Right lobe of liver (tissue), 6 donors: ENCODE measurements around the gene SESTD1. TPM values are rescaled to one million over a fixed set of nuclear protein-coding genes. Genes with fewer than 3 reads are reported as not detected.

Experiments
- ATAC-seq, 4 donors: fragments of 200-7000 bp; cut with Tn5 transposase; one replicate each; pipeline ENCODE4 v1.9.1; 2020; ENCODE audit warnings: mild to moderate bottlenecking in 4 of 4, moderate library complexity in 4 of 4
- DNase-seq, 3 donors: peaks; one replicate each; pipeline ENCODE4 v3.0.0-alpha.2; 2020
- H3K27ac ChIP-seq, 3 donors: fragments of 200-600 bp; one replicate each; pipeline ENCODE4 v1.8.0; 2022
- H3K27me3 ChIP-seq, 2 donors: fragments of 200-600 bp; one replicate each; pipeline ENCODE4 v1.8.0; 2022
- H3K36me3 ChIP-seq, 4 donors: fragments of 200-600 bp; sonication (generic) in 1 of 4; one replicate each; pipeline versions ENCODE4 v1.5.1 to v1.8.0; 2017 to 2022; ENCODE audit warnings: control low read depth in 1 of 4
- H3K4me1 ChIP-seq, 4 donors: fragments of 200-600 bp; sonication (generic) in 1 of 4; one replicate each; pipeline versions ENCODE4 v1.5.1 to v1.8.0; 2017 to 2022; ENCODE audit warnings: control low read depth in 1 of 4
- H3K4me3 ChIP-seq, 3 donors: fragments of 200-600 bp; one replicate each; pipeline ENCODE4 v1.8.0; 2022
- H3K9me3 ChIP-seq, 4 donors: fragments of 200-600 bp; sonication (generic) in 1 of 4; one replicate each; pipeline versions ENCODE4 v1.5.1 to v1.8.0; 2017 to 2022; ENCODE audit warnings: control low read depth in 1 of 4
- CTCF ChIP-seq, 4 donors: fragments of 200-600 bp in 3 of 4; fragments of 450-650 bp in 1 of 4; IDR thresholded peaks; one replicate each; pipeline versions ENCODE4 v1.5.1 to v1.8.0; 2016 to 2022; ENCODE audit warnings: antibody characterized with exemption in 4 of 4, mild to moderate bottlenecking in 2 of 4
- POLR2A ChIP-seq: fragments of 450-650 bp; IDR thresholded peaks from one replicate; pipeline ENCODE4 v1.6.1; 2017; ENCODE audit warnings: antibody characterized with exemption, mild to moderate bottlenecking
- WGBS: methylation state at CpG from one replicate; pipeline ENCODE4 v1.1.6; 2018; ENCODE audit warnings: low coverage, low lambda C conversion rate; ENCODE audit not compliant: insufficient coverage; ENCODE audit errors: missing lambda C conversion rate; 5-methylcytosine and 5-hydroxymethylcytosine counted together
- intact Hi-C, 2 donors: fragments of 100-400 bp; cut with DNase I; formaldehyde crosslinking; loops; one replicate each; pipeline versions ENCODE4 v1.11.2 to v1.14.1; 2022
- total RNA-seq, 6 experiments: library from RNA; depleted of rRNA in 2 of 6; stranded (reverse); fragments of >200 nt in 2 of 6; fragmentation: NEBNext Ultra II Directional in 3 of 6; extraction: Animal tissue kit (Norgen Biotek cat#: 25700) in 3 of 6; gene quantifications; one replicate each; pipeline versions ENCODE4 v1.1.0 to v1.2.4, GENCODE V29; 2016 to 2023
- donor health status: DM: no; HTN: yes; CAD: no.
- donor health status: DM: no; HTN: no; CAD: no.
- donor health status: DM: no; HTN: no; CAD: no.
- donor health status: DM: no; HTN: yes; CAD: no.
- donor health status: DM: no; HTN: yes; CAD: no.

The SESTD1 gene
- total RNA-seq, 6 experiments from 2014 or later: 5.8 to 27.9 (median 12.8) TPM

GRCh38 chr2:179179719-179180118, 84.9 kb downstream of the SESTD1 start:
- Histone ChIP-seq H3K4me3 (no peak overlapping the region), H3K27me3 (no peaks in the 10 kb centered on the region), H3K4me1 (no peaks in the 10 kb centered on the region), H3K36me3 (no peaks in the 10 kb centered on the region), H3K27ac (no peak overlapping the region), H3K9me3 (no peaks in the 10 kb centered on the region)
- ATAC-seq: no peak
- no peak for TF ChIP-seq POLR2A
- no peak for TF ChIP-seq CTCF (IDR thresholded peaks at IDR 0.05)
- intact Hi-C loops: no loop called here
- 82% methylated on average over 1 of the region's 2 CpGs for whole genome bisulfite sequencing
- DNase-seq: no peak

GRCh38 chr2:179177694-179178093, 86.9 kb downstream of the SESTD1 start:
- ATAC-seq (no peak), DNase-seq (no peak)
- no peak for TF ChIP-seq CTCF (IDR thresholded peaks at IDR 0.05)
- TF ChIP-seq POLR2A: no peak
- H3K4me1 ChIP-seq: no peaks in the 10 kb centered on the region
- H3K4me3 ChIP-seq: no peak overlapping the region
- no peaks in the 10 kb centered on the region for H3K9me3 ChIP-seq
- 88% methylated on average over 1 of the region's 1 CpG for WGBS
- H3K27ac ChIP-seq: no peak overlapping the region
- intact Hi-C loops: no loop called here
- peaks cover 0 to 6% (median 0%) of the 10 kb centered on the region in 4 donors for H3K36me3 ChIP-seq
- no peaks in the 10 kb centered on the region for H3K27me3 ChIP-seq

- Histone ChIP-seq H3K27ac (no peak overlapping the region), H3K4me1 (no peaks in the 10 kb centered on the region), H3K36me3 (peaks cover 0 to 10% (median 0%) of the 10 kb centered on the region in 4 donors), H3K4me3 (no peak overlapping the region), H3K9me3 (no peaks in the 10 kb centered on the region), H3K27me3 (no peaks in the 10 kb centered on the region)
- intact Hi-C loops: no loop called here
- DNase-seq (no peak), ATAC-seq (peak in 1 of 4 donors; percentile 62)
- TF ChIP-seq POLR2A (no peak), CTCF (IDR thresholded peaks at IDR 0.05) (no peak)
- WGBS: 20% methylated on average over 1 of the region's 1 CpG
Observed at GRCh38 chr2:179174240-179174639, 90.4 kb downstream of the SESTD1 start.

GRCh38 chr2:179172894-179173293, 91.7 kb downstream of the SESTD1 start:
- Histone ChIP-seq H3K36me3 (peaks cover 0 to 14% (median 0%) of the 10 kb centered on the region in 4 donors), H3K9me3 (no peaks in the 10 kb centered on the region), H3K27ac (no peak overlapping the region), H3K27me3 (no peaks in the 10 kb centered on the region), H3K4me3 (no peak overlapping the region), H3K4me1 (no peaks in the 10 kb centered on the region)
- DNase-seq (no peak), ATAC-seq (no peak)
- WGBS: 90% methylated on average over 2 of the region's 2 CpGs
- TF ChIP-seq POLR2A (no peak), CTCF (IDR thresholded peaks at IDR 0.05) (no peak)
- intact Hi-C loops: no loop called here

- ATAC-seq: no peak
- DNase-seq: no peak
- Histone ChIP-seq H3K9me3 (no peaks in the 10 kb centered on the region), H3K36me3 (peaks cover 0 to 14% (median 0%) of the 10 kb centered on the region in 4 donors), H3K4me1 (no peaks in the 10 kb centered on the region), H3K4me3 (no peak overlapping the region), H3K27ac (no peak overlapping the region), H3K27me3 (no peaks in the 10 kb centered on the region)
- TF ChIP-seq POLR2A (no peak), CTCF (IDR thresholded peaks at IDR 0.05) (no peak)
- intact Hi-C loops: no loop called here
- 100% methylated on average over 1 of the region's 1 CpG for WGBS
Observed at GRCh38 chr2:179171371-179171770, 93.3 kb downstream of the SESTD1 start.
